GM12873 (cell line): ENCODE data around the gene GAREM2.

Experiments
- CTCF ChIP-seq: IDR thresholded peaks from 2 replicates; pipeline ENCODE4 v1.5.1; 2012; ENCODE audit warnings: low read depth, mild to moderate bottlenecking, moderate library complexity, low read length, control low read depth; ENCODE audit not compliant: insufficient read depth; ENCODE audit errors: missing control alignments

The GAREM2 gene

GRCh38 chr2:26162963-26163362 lies 9.9 kb upstream of the GAREM2 start:
- no peak for TF ChIP-seq CTCF

- no peak for TF ChIP-seq CTCF
These were observed 8.7 kb upstream of the GAREM2 start for GRCh38 chr2:26164231-26164630.

GRCh38 chr2:26164641-26165211 lies 8.2 kb upstream of the GAREM2 start:
- TF ChIP-seq CTCF: no peak

- TF ChIP-seq CTCF: no peak
These were observed 7.5 kb upstream of the GAREM2 start for GRCh38 chr2:26165403-26165802.

GRCh38 chr2:26168785-26169184 lies 4.1 kb upstream of the GAREM2 start:
- TF ChIP-seq CTCF: no peak

GRCh38 chr2:26169226-26169625 lies 3.7 kb upstream of the GAREM2 start:
- no peak for TF ChIP-seq CTCF

GRCh38 chr2:26169681-26170414 lies 3.0 kb upstream of the GAREM2 start:
- no peak for TF ChIP-seq CTCF
